Stimulated activated CD4-positive, alpha-beta T cell treated with anti-CD3 and anti-CD28 coated beads, Interleukin-12 subunit alpha, Interleukin-12 subunit beta, amount 100 ng/mL, for 4 hours (primary cell): ENCODE data around the gene SLC5A11.
"Not testable (repeated sequence)": the region's sequence is repeated elsewhere in the genome, so short reads cannot be mapped to it uniquely, and the experiment has no call there.

Source experiments
- DNase-seq: peaks from one replicate; pipeline ENCODE4 v3.0.0-alpha.2; 2020

The SLC5A11 gene

DNA sequence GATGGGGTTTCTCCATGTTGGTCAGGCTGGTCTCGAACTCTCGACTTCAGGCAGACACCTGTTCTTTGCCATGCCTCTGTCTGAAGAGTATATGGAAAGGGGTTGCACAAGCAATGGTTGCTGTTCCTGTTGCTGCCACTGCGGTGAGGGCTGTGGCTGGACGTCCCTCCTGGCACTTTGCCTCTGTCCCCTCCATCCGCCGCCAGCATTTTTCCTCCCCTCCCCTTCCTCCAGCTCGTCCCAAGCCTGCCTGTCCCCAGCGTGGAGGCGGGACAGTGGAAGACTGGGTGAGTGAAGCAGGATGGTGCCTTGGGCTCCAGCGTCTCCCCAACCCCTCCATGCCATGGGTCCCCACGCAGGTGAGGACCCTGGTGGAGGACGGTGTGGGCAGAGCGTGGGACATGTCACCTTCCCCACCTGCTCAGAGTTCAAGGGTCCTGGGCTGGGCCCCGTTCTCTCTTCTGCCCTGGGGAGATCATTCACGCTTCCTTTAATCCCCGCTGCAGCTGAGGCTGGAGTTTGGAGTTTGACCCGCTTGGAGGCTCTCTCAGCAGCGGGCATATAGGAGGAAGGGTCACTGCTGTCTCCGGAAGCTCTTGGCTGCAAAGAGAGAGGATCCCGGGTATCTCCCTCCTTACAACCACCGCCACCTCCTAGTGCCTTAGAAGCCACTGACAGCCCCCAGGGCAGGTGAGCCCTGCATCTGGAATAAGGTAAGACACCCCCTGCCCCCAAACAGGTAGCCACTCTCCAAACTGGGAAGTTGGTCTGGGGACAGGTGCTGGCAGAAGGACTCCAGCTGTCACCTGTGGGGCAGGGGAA lies at the start of gene SLC5A11:
Gene SLC5A11, plus strand, starts transcription at position 238 of the 822 bp plus-strand sequence. CDS start 12,681 bp downstream, outside the sequence.
- DNase-seq: no peak

- no peak for DNase-seq
These were observed 45.2 kb upstream of the SLC5A11 start for GRCh38 chr16:24800586-24800985.

DNA sequence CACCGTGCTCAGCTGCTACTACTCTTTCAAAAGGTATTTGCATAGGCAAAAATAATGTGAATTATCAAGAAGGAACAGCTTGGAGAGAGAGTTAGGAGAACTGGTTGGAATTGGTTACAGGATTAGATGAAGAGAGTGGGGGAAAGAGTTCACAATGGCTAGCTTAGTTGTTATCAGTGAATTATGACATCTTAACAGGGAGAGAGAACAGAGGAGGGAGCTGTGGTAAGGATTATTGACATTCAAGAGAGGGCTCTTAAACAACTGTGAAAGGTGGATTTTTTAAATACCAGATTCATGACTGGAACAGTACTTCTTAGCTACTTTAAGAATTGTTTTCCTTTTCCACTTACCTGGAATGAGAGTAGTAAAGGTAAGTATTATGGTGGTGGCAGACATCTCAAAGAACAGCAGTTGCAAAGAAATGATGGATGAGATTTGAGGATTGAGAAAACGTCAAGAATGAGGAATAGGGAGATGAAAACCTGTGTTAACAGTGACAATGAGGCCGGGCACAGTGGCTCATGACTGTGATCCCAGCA lies 43.9 kb upstream of the SLC5A11 start:
- DNase-seq: no peak

DNA sequence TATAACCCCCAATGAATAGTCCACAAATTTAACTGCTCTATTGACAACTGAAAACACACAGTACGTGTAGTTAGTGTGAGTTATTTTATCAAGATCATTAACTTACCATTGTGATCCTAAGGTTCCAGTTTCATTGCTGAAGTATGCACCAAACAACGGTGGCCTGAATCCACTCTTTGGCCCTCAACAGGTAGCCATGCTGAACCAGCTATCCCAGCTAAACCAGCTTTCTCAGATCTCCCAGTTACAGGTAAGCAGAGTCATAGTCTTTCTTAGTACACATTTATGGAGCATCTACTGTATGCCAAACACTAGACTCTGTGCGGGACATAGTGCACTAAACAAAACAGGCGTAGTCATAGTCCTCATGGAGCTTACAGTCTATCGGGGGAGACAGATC lies 40.3 kb upstream of the SLC5A11 start:
- DNase-seq: no peak

DNA sequence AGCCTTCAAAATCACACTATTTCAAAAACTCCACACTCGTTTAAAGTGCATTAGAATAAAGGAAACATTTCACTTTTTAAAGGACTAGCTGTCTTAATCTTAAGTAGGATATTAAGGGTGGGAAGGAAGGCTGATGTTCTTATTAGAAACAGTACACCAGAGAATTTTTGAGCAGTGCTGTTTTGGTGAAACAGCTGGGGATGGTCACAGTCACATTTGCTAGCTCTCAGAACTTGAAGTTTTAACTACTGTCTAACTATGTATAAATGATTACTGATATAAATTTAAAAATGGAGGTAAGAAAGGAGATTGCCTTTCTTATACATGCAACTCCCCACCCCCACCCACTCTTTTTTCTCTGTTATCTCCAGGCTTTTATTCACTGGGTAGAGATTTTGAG lies 38.5 kb upstream of the SLC5A11 start:
- no peak for DNase-seq

DNA sequence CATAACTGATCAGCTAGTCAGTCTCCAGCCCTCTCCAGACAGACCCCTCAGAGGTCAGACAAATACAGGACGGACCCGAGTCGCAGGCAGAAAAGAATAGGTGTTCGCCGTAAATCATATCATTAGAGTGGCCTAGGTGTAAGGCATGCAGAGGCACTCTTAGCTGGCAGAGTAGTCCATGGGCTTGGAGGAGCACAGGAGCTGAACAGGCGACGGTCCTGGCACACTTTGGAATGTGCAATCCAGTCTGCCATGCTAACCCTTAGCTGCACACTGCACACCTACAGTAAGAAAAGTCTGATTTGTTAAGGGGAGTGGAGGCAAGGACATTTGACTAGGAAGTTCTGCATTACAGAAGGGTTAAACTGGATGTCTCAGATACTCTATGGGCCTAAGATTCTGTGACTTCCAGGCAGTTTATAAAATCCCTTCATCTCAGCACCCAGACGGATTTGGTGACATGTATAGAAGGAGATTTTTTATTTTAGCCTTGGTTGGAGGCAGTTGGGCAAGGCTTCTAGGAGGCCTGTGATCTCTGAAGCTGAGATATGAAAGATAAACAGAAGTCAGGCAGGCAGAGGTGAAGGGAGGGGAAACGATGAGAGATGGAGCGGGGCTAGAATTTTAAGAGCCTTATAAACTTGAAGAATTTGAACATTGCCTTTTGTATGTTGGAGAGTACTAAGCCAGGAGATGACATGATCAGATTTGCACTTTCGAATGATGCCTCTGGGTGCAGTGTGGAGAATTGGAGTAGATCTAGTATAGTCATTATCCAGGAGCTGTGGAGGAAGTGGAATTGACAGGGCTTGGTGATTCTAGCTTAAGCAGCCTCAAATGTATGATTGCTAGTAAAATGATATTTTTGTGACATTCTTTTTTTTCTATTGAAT lies 34.6 kb upstream of the SLC5A11 start:
- no peak for DNase-seq

- not testable (repeated sequence) for DNase-seq
These were observed 33.0 kb upstream of the SLC5A11 start for GRCh38 chr16:24812813-24813212.

- no peak for DNase-seq
These were observed 30.7 kb upstream of the SLC5A11 start for GRCh38 chr16:24815021-24815420.

- no peak for DNase-seq
These were observed 29.1 kb upstream of the SLC5A11 start for GRCh38 chr16:24816688-24817087.

DNA sequence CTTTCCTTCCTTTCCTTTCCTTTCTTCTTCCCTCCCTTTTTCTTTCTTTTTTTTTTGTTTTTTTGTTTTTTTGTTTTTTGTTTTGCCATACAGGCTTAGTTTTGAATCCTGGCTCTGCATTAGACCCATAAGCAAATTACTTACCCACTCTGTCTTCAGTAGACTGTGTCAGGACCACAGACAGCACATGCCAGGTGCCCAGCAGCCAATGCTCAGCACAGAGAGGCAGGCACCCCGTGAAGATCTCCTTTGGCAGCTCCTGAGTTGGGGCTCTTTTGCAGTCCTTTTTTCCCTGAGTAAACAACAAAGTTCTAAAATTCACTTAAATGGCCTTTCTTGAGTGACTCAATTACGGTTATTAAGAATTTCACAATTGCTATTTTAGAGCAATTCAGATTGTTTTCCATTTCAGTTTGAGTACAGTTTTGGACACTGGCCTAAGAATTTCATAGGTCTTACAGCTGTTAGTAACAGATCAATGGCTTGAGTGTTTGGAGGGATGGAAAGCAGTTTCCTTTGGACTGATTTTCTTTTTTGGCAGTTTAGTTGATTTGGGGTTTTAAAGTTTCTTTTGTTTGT lies 26.2 kb upstream of the SLC5A11 start:
- no peak for DNase-seq

- no peak for DNase-seq
These were observed 25.2 kb upstream of the SLC5A11 start for GRCh38 chr16:24820522-24820921.

- DNase-seq: no peak
These were observed 24.6 kb upstream of the SLC5A11 start for GRCh38 chr16:24821129-24821528.

DNA sequence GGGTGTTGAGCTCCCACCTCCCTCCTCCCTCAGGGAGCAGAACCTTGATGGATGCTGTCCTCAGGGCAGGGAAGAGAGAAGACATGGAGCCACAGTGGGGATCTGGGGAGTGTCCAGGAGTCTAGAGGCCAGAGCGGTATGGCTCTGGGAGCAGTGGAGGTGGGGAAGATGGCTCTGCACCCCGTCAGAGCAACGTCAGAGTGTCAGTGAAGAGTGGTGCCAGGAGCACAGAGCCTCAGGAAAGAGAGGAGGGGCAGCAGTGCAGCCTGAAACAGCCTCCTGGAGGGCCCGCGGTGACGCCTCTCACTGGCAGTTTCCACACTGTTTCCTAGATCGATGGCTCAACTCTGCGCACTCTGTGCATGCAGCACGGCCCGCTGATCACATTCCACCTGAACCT lies 23.2 kb upstream of the SLC5A11 start:
- no peak for DNase-seq

- no peak for DNase-seq
These were observed 22.8 kb upstream of the SLC5A11 start for GRCh38 chr16:24822974-24823373.

- no peak for DNase-seq
These were observed 20.1 kb upstream of the SLC5A11 start for GRCh38 chr16:24825696-24826095.

GRCh38 chr16:24826096-24826690 lies 19.6 kb upstream of the SLC5A11 start:
- no peak for DNase-seq

- DNase-seq: no peak
These were observed 18.8 kb upstream of the SLC5A11 start for GRCh38 chr16:24826817-24827566.

DNA sequence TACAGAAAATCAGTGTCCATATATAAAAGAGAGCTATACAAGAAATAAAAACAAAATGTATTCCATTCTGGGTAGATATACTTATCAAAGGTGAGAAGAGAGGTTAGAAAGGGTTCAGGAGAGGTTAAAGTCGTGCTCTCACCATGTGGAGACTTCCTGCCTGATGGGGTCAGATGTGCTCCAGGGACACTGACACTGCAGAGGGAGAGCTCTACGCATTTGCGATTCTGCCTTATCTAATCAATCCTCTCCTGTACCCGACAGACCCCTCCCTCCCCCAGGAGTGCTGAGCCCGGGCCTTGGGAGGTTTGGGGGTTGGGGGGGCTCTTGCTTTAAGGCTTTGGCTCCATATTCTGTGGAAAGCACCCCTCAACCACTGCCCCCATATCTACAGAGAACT lies 16.6 kb upstream of the SLC5A11 start:
- DNase-seq: no peak

- no peak for DNase-seq
These were observed 12.4 kb upstream of the SLC5A11 start for GRCh38 chr16:24833352-24833751.

GRCh38 chr16:24834459-24835335 lies 11.1 kb upstream of the SLC5A11 start:
- no peak for DNase-seq

DNA sequence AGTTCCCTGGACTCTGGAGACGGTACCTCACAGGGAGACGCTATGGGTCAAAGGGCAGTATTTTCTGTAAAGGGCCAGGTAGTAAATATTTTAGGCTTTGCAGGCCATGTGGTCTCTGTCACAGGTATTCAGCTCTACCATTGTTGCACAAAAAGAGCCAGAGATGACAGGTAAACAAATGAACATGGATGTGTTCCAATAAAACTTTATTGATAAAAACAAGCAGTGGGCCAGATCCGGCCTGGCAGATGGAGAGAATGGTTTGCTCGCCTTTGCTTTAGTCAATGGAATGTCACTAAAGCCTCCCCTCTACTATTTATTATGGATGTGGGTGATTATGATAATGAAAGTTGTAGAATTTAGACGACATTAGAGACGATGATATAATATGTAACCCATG lies 8.9 kb upstream of the SLC5A11 start:
- DNase-seq: no peak
